GM18861 (cell line): Measurements from ENCODE around the gene C2CD4B.

ENCODE experiments used
- ATAC-seq: cut with Tn5 transposase; IDR thresholded peaks from one replicate; pipeline ENCODE4 v1.9.1; 2021; ENCODE audit not compliant: unreplicated experiment

Gene C2CD4B

GRCh38 chr15:62150445-62150844, 14.6 kb downstream of the C2CD4B start:
- ATAC-seq = no peak

- ATAC-seq = no peak
Observed at GRCh38 chr15:62149729-62150128, 15.4 kb downstream of the C2CD4B start.

GRCh38 chr15:62147551-62147950, 17.5 kb downstream of the C2CD4B start:
- ATAC-seq = no peak

GRCh38 chr15:62147149-62147548, 17.9 kb downstream of the C2CD4B start:
- no peak for ATAC-seq

- ATAC-seq = no peak
Observed at GRCh38 chr15:62145015-62145735, 19.9 kb downstream of the C2CD4B start.

- ATAC-seq = no peak
Observed at GRCh38 chr15:62142736-62143135, 22.3 kb downstream of the C2CD4B start.

- ATAC-seq = no peak
Observed at GRCh38 chr15:62141643-62142588, 23.2 kb downstream of the C2CD4B start.

GRCh38 chr15:62141200-62141599, 23.9 kb downstream of the C2CD4B start:
- no peak for ATAC-seq

GRCh38 chr15:62138124-62138523, 27.0 kb downstream of the C2CD4B start:
- ATAC-seq = no peak

- no peak for ATAC-seq
Observed at GRCh38 chr15:62136911-62137865, 27.9 kb downstream of the C2CD4B start.

- no peak for ATAC-seq
Observed at GRCh38 chr15:62135532-62136134, 29.5 kb downstream of the C2CD4B start.

- no peak for ATAC-seq
Observed at GRCh38 chr15:62133141-62133540, 31.9 kb downstream of the C2CD4B start.

GRCh38 chr15:62128916-62129315, 36.2 kb downstream of the C2CD4B start:
- ATAC-seq = no peak

- no peak for ATAC-seq
Observed at GRCh38 chr15:62126364-62126763, 38.7 kb downstream of the C2CD4B start.

- no peak for ATAC-seq
Observed at GRCh38 chr15:62125773-62126172, 39.3 kb downstream of the C2CD4B start.

- no peak for ATAC-seq
Observed at GRCh38 chr15:62124973-62125303, 40.1 kb downstream of the C2CD4B start.

- ATAC-seq = no peak
Observed at GRCh38 chr15:62124176-62124972, 40.7 kb downstream of the C2CD4B start.

GRCh38 chr15:62122249-62122648, 42.8 kb downstream of the C2CD4B start:
- ATAC-seq = no peak

GRCh38 chr15:62121273-62122015, 43.6 kb downstream of the C2CD4B start:
- ATAC-seq = no peak
